GM19328 (cell line): ENCODE data around the gene PAXIP1.

Source experiments
- ATAC-seq: cut with Tn5 transposase; IDR thresholded peaks from one replicate; pipeline ENCODE4 v1.9.1; 2021; ENCODE audit warnings: mild to moderate bottlenecking, moderate library complexity; ENCODE audit not compliant: unreplicated experiment

The PAXIP1 gene

GRCh38 chr7:154913638-154914307, 89.2 kb downstream of the PAXIP1 start:
- peak; percentile 99 for ATAC-seq

DNA sequence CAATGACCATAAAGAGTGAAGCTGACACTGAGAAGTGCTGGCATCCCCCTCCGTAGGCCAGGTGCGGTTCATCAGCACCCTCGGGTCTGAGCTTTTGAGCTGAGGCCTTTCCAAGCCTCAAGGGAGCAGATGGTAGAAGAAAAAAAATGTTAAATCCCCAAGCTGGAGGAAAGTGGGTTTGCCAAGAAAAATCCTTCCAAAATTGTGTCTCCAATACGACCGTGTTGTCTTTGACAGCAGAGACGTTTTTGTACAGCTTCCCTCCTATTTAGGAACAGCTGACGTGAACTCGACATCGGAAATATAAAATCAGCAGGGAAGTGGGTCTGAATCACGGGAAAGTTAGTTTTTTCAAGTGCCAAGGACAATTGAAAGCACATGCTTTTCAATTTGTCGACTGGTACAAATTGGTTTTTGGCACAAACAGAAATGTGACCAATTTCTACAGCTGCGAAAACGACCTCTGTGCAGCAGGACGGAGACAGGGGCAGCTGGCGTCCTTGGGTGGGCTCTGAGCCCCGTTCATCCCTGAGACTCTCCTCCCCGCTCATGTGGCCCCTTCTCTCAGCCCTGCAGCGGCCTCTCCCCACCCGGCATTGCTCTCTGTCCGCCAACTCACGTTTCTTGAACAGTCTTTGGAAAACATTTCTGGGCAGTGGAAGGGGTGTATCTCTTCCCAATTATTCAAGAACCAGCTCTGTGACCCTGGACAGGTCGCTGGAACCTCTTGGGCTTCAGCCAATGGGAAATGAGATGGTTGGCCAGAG, 89.9 kb downstream of the PAXIP1 start:
- ATAC-seq = no peak

DNA sequence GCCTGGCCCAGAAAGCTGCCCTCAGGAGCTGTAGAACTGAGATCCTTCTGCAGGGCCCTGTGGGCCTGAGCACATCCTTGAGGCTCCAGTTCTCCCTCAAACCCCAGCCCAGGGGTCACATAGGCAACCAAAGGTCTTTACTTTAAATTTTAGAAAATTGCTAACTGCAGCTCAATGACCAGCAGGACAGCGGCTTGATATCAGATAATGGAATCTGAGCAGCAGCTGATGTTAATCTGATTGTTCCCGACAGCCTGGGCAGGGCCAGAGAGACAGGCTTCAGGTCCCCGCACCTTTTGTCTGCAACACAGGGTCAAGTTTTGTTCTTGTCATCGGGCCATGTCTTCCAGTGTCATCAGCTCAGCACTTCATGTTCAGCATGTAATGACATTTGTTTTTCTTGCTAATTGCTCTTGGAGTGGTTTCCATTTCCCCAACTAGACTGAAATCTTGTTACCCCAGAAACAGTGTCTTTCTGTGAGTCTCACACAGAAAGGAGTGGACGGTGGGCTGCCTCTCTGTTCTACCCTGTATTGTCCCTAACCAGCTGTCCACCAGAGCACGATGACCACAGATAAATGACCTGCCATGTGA, 91.0 kb downstream of the PAXIP1 start:
- ATAC-seq = no peak

GRCh38 chr7:154911411-154911810, 91.5 kb downstream of the PAXIP1 start:
- no peak for ATAC-seq

- no peak for ATAC-seq
Measured at GRCh38 chr7:154910977-154911376, 91.9 kb downstream of the PAXIP1 start.

- no peak for ATAC-seq
Measured at GRCh38 chr7:154910125-154910524, 92.8 kb downstream of the PAXIP1 start.

- ATAC-seq = no peak
Measured at GRCh38 chr7:154909241-154910105, 93.5 kb downstream of the PAXIP1 start.

GRCh38 chr7:154907651-154908620, 95.0 kb downstream of the PAXIP1 start:
- ATAC-seq = no peak

DNA sequence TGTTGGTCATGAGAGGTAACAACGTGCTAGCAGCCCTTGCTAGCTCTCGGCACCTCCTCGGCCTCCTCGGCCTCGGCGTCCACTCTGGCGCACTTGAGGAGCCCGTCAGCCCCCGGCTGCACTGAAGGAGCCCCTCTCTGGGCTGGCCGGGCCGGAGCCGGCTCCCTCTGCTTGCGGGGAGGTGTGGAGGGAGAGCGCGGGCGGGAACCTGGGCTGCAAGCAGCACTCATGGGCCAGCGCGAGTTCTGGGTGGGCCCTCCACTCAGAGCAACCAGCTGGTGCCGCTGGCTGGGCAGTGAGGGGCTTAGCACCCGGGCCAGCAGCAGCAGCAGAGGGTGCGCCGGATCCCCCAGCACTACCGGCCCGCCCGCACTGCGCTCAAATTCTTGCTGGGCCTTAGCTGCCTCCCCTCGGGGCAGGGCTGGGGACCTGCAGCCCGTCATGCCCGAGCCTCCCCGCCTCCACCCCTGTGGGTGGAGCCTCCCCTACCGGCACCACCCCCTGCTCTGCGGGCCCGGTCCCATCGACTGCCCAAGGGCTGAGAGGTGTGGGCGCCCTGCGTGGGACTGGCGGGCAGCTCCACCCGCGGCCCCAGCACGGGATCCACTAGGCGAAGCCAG, 96.1 kb downstream of the PAXIP1 start:
- ATAC-seq = no peak

DNA sequence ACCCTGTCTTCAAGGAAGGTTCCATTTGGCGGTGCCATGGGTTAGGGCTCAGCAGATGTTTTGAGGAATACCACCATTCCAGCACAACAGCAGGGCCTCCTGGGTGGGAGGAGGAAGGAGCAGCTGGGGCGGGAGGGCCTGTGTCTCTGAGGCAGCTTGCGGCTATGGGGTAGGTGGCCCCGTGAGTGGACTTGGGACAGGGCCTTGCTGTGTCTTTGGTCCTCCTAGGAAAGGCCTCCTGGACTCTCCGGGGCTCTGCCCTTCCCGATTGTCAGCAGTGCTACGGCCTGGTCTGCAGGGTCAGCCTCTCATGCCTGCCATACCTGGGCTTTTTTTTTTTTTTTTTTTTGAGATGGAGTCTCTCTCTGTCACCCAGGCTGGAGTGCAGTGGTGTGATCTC, 96.7 kb downstream of the PAXIP1 start:
- no peak for ATAC-seq

DNA sequence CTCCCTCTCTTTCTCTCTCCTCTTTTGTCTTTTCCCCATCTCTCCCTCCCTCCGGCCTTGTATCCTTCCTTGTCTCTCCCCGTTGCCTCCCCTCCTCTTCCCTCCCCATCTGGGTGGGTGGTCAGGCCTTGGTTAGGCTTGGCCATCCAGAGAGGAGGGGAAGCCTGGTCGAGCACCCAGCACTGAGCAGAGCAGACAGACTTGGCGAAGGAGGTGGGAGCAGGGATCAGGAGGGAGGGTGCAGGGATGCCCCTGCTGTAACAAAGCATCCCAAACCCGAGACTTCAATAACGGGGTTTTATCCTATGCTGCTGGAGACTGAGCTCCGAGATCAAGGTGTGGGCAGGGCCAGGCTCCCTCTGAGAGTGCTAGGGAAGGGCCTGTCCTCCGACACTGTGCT, 97.3 kb downstream of the PAXIP1 start:
- no peak for ATAC-seq

DNA sequence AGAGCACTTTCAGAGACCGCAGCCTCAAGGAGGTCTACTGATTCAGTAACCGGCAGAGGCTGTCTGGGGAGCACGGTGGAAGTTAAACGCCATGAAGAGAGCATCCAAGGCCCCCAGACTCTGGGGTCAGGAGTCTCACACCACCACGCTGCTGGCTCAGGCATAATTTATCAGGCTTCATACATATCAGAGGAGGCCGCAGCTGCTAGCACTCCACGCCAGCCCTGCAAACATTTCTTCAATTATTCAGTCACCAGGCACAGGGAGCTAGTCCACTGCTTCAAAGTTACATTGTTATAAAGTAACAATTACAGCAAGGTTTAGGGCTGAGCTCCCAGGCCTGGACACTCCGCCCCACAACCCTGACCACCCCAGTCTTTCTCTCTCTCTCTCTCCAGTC, 97.8 kb downstream of the PAXIP1 start:
- ATAC-seq = no peak

- ATAC-seq = no peak
Measured at GRCh38 chr7:154903083-154903731, 99.7 kb downstream of the PAXIP1 start.

- no peak for ATAC-seq
Measured at GRCh38 chr7:154902600-154903082, 100.3 kb downstream of the PAXIP1 start.

DNA sequence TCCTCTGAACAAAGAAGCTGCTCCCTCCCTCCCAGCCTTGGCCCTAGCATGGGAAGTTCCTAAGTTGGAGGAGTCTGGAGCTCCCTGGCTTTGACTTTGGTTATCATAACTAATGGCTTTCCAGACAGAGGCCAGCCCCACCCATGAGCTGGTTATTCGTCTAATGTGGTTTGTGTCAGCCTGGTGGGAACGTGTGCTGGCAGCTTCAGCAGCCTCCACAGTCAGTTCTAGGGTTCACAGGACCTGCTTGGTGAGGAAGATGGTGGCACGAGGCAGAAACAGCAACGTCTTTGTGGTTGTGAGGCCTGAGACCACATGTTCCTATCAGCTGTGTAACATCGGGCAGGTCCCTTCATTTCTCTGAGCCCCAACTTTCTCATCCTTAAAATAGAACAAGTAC, 103.1 kb downstream of the PAXIP1 start:
- no peak for ATAC-seq

GRCh38 chr7:154898973-154899855, 103.7 kb downstream of the PAXIP1 start:
- no peak for ATAC-seq

DNA sequence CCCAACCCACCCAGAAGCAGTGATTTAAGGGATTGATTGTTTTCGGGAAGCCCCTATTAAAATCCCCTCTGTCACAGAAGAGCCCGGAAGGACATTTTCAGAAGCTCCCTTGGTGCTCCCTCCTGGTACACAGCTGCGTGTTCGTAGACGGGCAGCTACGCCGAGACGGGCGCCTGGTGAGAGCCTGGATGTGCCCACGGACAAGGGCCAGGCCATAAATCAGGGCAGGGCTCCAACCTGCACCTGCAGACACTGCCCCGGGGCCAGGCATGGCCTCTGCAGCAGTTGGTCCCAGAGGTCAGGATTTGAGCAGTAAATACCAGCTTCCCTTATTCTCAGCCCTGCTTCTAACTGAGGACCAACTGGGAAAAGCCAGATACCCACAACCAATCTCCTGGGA, 106.8 kb downstream of the PAXIP1 start:
- no peak for ATAC-seq
